Panc1 (cell line): ENCODE data around the gene SRBD1. TPM values are rescaled to one million over a fixed set of nuclear protein-coding genes. Genes with fewer than 3 reads are reported as not detected.

Source experiments
- ATAC-seq: fragments of 200-7000 bp; cut with Tn5 transposase; 2 replicates; pipeline ENCODE4 v1.9.1; 2020; ENCODE audit warnings: mild to moderate bottlenecking, moderate library complexity
- BruUV-seq: library from RNA; stranded (reverse); fragments of 400-500 nt; replicated peaks from 2 replicates; lab custom pipeline; 2021; lab: Mats Ljungman, UMichigan
- CTCF ChIA-PET: fragments of 300-600 bp; sonication (Branson Sonifier 250); formaldehyde crosslinking; loops from one replicate; lab custom pipeline; 2022; ENCODE audit warnings: antibody characterized with exemption; lab: Charles Lee
- POLR2A ChIA-PET: fragments of 300-600 bp; sonication (Branson Sonifier 250); formaldehyde crosslinking; loops from one replicate; lab custom pipeline; 2022; ENCODE audit warnings: antibody characterized with exemption; lab: Charles Lee
- DNase-seq: peaks from one replicate; pipeline ENCODE4 v3.0.0-alpha.2; 2010; ENCODE audit warnings: low read depth, low spot score
- H3K27ac ChIP-seq: 2 replicates; pipeline ENCODE4 v1.5.1; 2011; ENCODE audit warnings: mild to moderate bottlenecking, low read length, inconsistent platforms
- H3K27me3 ChIP-seq: fragments of 200-500 bp; sonication (Bioruptor generic); 2 replicates; pipeline ENCODE4 v1.6.0; 2014; ENCODE audit warnings: low read length, inconsistent platforms; ENCODE audit not compliant: control insufficient read depth, insufficient read depth
- H3K36me3 ChIP-seq: fragments of 200-500 bp; sonication (Bioruptor generic); 2 replicates; pipeline ENCODE4 v1.5.1; 2014; ENCODE audit warnings: inconsistent platforms, mild to moderate bottlenecking, low read length, moderate library complexity; ENCODE audit not compliant: control insufficient read depth, insufficient read depth
- H3K4me1 ChIP-seq: 2 replicates; pipeline ENCODE4 v1.5.1; 2011; ENCODE audit warnings: inconsistent platforms, mild to moderate bottlenecking, low read length, moderate library complexity; ENCODE audit not compliant: control insufficient read depth, insufficient read depth
- H3K4me3 ChIP-seq, 2 experiments: 2 replicates each; pipeline ENCODE4 v1.5.1; 2011 to 2012; ENCODE audit warnings: low read depth in 2 of 2, low read length in 2 of 2, mild to moderate bottlenecking in 2 of 2, inconsistent platforms in 1 of 2, moderate library complexity in 1 of 2
- H3K9me3 ChIP-seq: fragments of 200-500 bp; sonication (Bioruptor generic); 2 replicates; pipeline ENCODE4 v1.5.1; 2014; ENCODE audit warnings: low read depth, mild to moderate bottlenecking, inconsistent platforms, low read length, moderate library complexity; ENCODE audit not compliant: control insufficient read depth, insufficient read depth
- CTCF ChIP-seq: fragments of 450-650 bp; IDR thresholded peaks from 2 replicates; pipeline ENCODE4 v1.5.1; 2017; ENCODE audit warnings: mild to moderate bottlenecking
- POLR2AphosphoS5 ChIP-seq: IDR thresholded peaks from 2 replicates; pipeline ENCODE4 v1.6.1; 2012; ENCODE audit warnings: mild to moderate bottlenecking, low read depth, low read length, moderate library complexity
- REST ChIP-seq, 2 experiments: IDR thresholded peaks; 2 replicates each; pipeline ENCODE4 v1.6.1; 2011 to 2012; ENCODE audit warnings: low read depth in 2 of 2, control low read depth in 1 of 2, low read length in 1 of 2, mild to moderate bottlenecking in 1 of 2, moderate library complexity in 1 of 2; ENCODE audit not compliant: insufficient read depth in 1 of 2
- SIN3A ChIP-seq: IDR thresholded peaks from 2 replicates; pipeline ENCODE4 v1.6.1; 2012; ENCODE audit warnings: low read depth, mild to moderate bottlenecking, low read length, moderate library complexity, borderline replicate concordance; ENCODE audit not compliant: insufficient read depth
- TCF7L2 ChIP-seq: IDR thresholded peaks from 2 replicates; pipeline ENCODE4 v1.6.1; 2011; ENCODE audit warnings: mild to moderate bottlenecking, low read depth, low read length, inconsistent platforms
- in situ Hi-C: cut with HindIII; loops from 2 replicates; pipeline ENCODE4 v1.10.0; 2016; ENCODE audit warnings: low sequenced_read_pairs, low pct_unique_long_range_greater_than_20kb
- intact Hi-C: fragments of 100-400 bp; cut with micrococcal nuclease; formaldehyde crosslinking; loops from one replicate; pipeline ENCODE4 v1.10.0; 2022; ENCODE audit not compliant: unreplicated experiment
- total RNA-seq: library from RNA; stranded (reverse); gene quantifications from one replicate; pipeline ENCODE4 v1.2.1, GENCODE V29; 2021; ENCODE audit not compliant: unreplicated experiment

The SRBD1 gene
- total RNA-seq, 1 experiment from 2014 or later: 9.7 TPM

DNA sequence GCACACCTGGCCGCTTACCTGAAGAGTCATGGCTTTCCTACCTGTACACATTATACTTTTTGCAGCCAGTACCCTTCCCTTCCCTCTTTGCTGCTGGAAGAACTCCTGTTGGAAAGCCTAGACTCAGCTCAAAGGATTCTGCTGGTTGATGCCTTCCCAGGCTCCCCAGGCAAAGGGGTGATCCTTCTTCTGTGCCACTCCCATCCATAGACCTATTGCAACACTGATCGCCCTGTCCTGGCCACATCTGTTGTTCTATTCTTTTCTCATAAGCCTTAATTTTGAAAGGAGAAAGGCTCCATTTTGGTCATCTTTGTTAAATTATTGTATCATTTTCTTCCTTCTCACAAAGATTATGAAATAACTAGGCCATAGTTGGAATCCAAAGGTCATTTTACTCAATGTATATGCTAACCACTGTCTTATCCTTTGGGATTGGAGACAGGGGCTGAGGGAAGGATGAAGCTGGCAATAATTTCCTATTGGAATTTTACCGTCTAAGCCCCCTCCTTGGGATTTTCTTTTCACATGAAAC, 37.0 kb upstream of the SRBD1 start:
- in situ Hi-C loops: no loop called here
- CTCF ChIA-PET: interaction anchor here (0.6 kb wide), 1 partner anchor 287 kb away, joined by 5 read pairs; no protein-coding TSS in a partner anchor

GRCh38 chr2:45647356-45647755, 36.3 kb upstream of the SRBD1 start:
- no peak for TF ChIP-seq POLR2AphosphoS5
- in situ Hi-C loops: no loop called here
- no peak for ATAC-seq

More for the DNA sequence above, 37.0 kb upstream of the SRBD1 start:
- no peak for DNase-seq
- POLR2A ChIA-PET: no interaction called here
- Histone ChIP-seq H3K4me1 (peaks cover 6% of the 10 kb centered on the region; the same call in 1 of the 2 replicates), H3K27ac (no peak overlapping the region), H3K4me3 (no peak overlapping the region), H3K36me3 (no peaks in the 10 kb centered on the region; the same call in 1 of the 2 replicates), H3K27me3 (no peaks in the 10 kb centered on the region), H3K9me3 (no peaks in the 10 kb centered on the region)
- intact Hi-C loops: no loop called here
- BruUV-seq: no TSS peak
- no peak for ATAC-seq
- TF ChIP-seq SIN3A: no peak
- no peak for TF ChIP-seq REST (IDR thresholded peaks at IDR 0.05; ENCODE audit: insufficient read depth in 1 of 2, low read depth in 2 of 2, low read length in 1 of 2)
- TF ChIP-seq TCF7L2: no peak
- TF ChIP-seq CTCF: no peak
- TF ChIP-seq POLR2AphosphoS5: no peak

GRCh38 chr2:45646289-45646688, 35.2 kb upstream of the SRBD1 start:
- no peaks in the 10 kb centered on the region for H3K27me3 ChIP-seq
- no peaks in the 10 kb centered on the region for H3K9me3 ChIP-seq
- in situ Hi-C loops (no loop called here), intact Hi-C loops (no loop called here)
- DNase-seq (no peak), ATAC-seq (no peak)
- ChIA-PET POLR2A (no interaction called here), CTCF (no interaction called here)
- H3K4me3 ChIP-seq: no peak overlapping the region
- no TSS peak for BruUV-seq
- H3K36me3 ChIP-seq: no peaks in the 10 kb centered on the region; the same call in 1 of the 2 replicates
- H3K27ac ChIP-seq: no peak overlapping the region
- TF ChIP-seq TCF7L2: no peak
- TF ChIP-seq SIN3A: no peak
- no peak for TF ChIP-seq CTCF
- no peak for TF ChIP-seq POLR2AphosphoS5
- no peak for TF ChIP-seq REST (IDR thresholded peaks at IDR 0.05; ENCODE audit: insufficient read depth in 1 of 2, low read depth in 2 of 2, low read length in 1 of 2)
- H3K4me1 ChIP-seq: peaks cover 3% of the 10 kb centered on the region; the same call in 1 of the 2 replicates

More at GRCh38 chr2:45647356-45647755, 36.3 kb upstream of the SRBD1 start:
- intact Hi-C loops: no loop called here
- Histone ChIP-seq H3K4me1 (peaks cover 3% of the 10 kb centered on the region; the same call in 1 of the 2 replicates), H3K27ac (no peak overlapping the region), H3K27me3 (no peaks in the 10 kb centered on the region), H3K9me3 (no peaks in the 10 kb centered on the region), H3K4me3 (no peak overlapping the region), H3K36me3 (no peaks in the 10 kb centered on the region; the same call in 1 of the 2 replicates)
- ChIA-PET POLR2A (no interaction called here), CTCF (interaction anchor here (0.6 to 0.7 kb wide), 2 partner anchors 288 to 1174 kb away, joined by 3 to 5 read pairs; no protein-coding TSS in a partner anchor)
- no TSS peak for BruUV-seq
- no peak for DNase-seq
